GM13977 (cell line): ENCODE results near the gene PDE6A.

Experiments used
- DNase-seq: peaks from one replicate; pipeline ENCODE4 v3.0.0; 2012; ENCODE audit warnings: low spot score
- CTCF ChIP-seq: IDR thresholded peaks from 2 replicates; pipeline ENCODE4 v1.5.1; 2012; ENCODE audit warnings: mild to moderate bottlenecking, control low read depth; ENCODE audit not compliant: insufficient read depth; ENCODE audit errors: extremely low read depth, missing control alignments
- in situ Hi-C: fragments of 300-500 bp; cut with MboI; formaldehyde crosslinking; loops from one replicate; pipeline ENCODE4 v1.12.0; 2022; ENCODE audit warnings: low sequenced_read_pairs, low pct_unique_long_range_greater_than_20kb, mixed read lengths, inconsistent platforms; ENCODE audit not compliant: unreplicated experiment

PDE6A gene

GRCh38 chr5:149839761-149840160 is 104.8 kb downstream of the PDE6A start:
- TF ChIP-seq CTCF = no peak
- in situ Hi-C loops = loop anchor here (10.0 kb wide), 1 partner anchor 145 kb away; no protein-coding TSS in a partner anchor
- DNase-seq = no peak

GRCh38 chr5:149838881-149839739 is 105.5 kb downstream of the PDE6A start:
- DNase-seq = no peak
- TF ChIP-seq CTCF = no peak
- in situ Hi-C loops = loop anchor here (10.0 kb wide), 1 partner anchor 146 kb away; no protein-coding TSS in a partner anchor

- DNase-seq = peak; percentile 64
- in situ Hi-C loops = loop anchor here (10.0 kb wide), 1 partner anchor 147 kb away; no protein-coding TSS in a partner anchor
- TF ChIP-seq CTCF = peak; percentile 37
Measured at GRCh38 chr5:149837680-149838269, 106.8 kb downstream of the PDE6A start.

- no peak for TF ChIP-seq CTCF
- in situ Hi-C loops = loop anchor here (10.0 kb wide), 1 partner anchor 148 kb away; no protein-coding TSS in a partner anchor
- no peak for DNase-seq
Measured at GRCh38 chr5:149836451-149837139, 108.0 kb downstream of the PDE6A start.

GRCh38 chr5:149834246-149834855 is 110.2 kb downstream of the PDE6A start:
- TF ChIP-seq CTCF = peak; percentile 67
- DNase-seq = peak; percentile 72
- in situ Hi-C loops = loop anchor here (10.0 kb wide), 1 partner anchor 150 kb away; no protein-coding TSS in a partner anchor
